ENCODE results near the gene CFAP70. TPM values are rescaled to one million over a fixed set of nuclear protein-coding genes. Genes with fewer than 3 reads are reported as not detected.

CFAP70 gene
- polyA plus RNA-seq, 1 donor from 2014 or later: 5.8 TPM

- no peaks in the 10 kb centered on the region for H3K27me3 ChIP-seq (ENCODE audit: insufficient read depth, low read depth, low read length)
- TF ChIP-seq CTCF (IDR thresholded peaks at IDR 0.05; ENCODE audit: poor library complexity, severe bottlenecking) (no peak), EP300 (conservative IDR thresholded peaks at IDR 0.05; ENCODE audit: poor library complexity, severe bottlenecking) (peak; percentile 33), SMC3 (conservative IDR thresholded peaks at IDR 0.05; ENCODE audit: poor library complexity) (no peak), RAD21 (conservative IDR thresholded peaks at IDR 0.05) (peak; percentile 25), REST (IDR thresholded peaks at IDR 0.05; ENCODE audit: borderline replicate concordance) (peak; percentile 77), POLR2AphosphoS5 (IDR thresholded peaks at IDR 0.05) (peak; percentile 92), TAF1 (IDR thresholded peaks at IDR 0.05; ENCODE audit: low read depth) (no peak), MXI1 (conservative IDR thresholded peaks at IDR 0.05; ENCODE audit: poor library complexity, severe bottlenecking) (peak; percentile 97), EZH2 (IDR thresholded peaks at IDR 0.05; ENCODE audit: borderline replicate concordance, insufficient read depth, low read length, poor library complexity, severe bottlenecking) (no peak)
- no peaks in the 10 kb centered on the region for H3K9me3 ChIP-seq (ENCODE audit: low read length)
- H3K36me3 ChIP-seq (ENCODE audit: insufficient read depth, low read length): no peaks in the 10 kb centered on the region
- H4K20me1 ChIP-seq (ENCODE audit: insufficient read depth): no peaks in the 10 kb centered on the region
- peak within 1 kb of the TSS; percentile 89 for H3K4me3 ChIP-seq (ENCODE audit: low read length)
- peak within 1 kb of the TSS; percentile 93 for H3K9ac ChIP-seq (ENCODE audit: low read length)
- H3K4me2 ChIP-seq (ENCODE audit: low read length): peak within 1 kb of the TSS; percentile 99
- H3F3A ChIP-seq (ENCODE audit: insufficient read depth, low read length, poor library complexity, severe bottlenecking): no peaks in the 10 kb centered on the region
- H3K27ac ChIP-seq (ENCODE audit: low read length): peak within 1 kb of the TSS; percentile 88
- H3K79me2 ChIP-seq (replicated peaks; ENCODE audit: insufficient read depth, low read length): peaks cover 17% of the 10 kb centered on the region
- peak within 1 kb of the TSS; percentile 93 for H2AFZ ChIP-seq (ENCODE audit: low read depth, low read length)
- no peaks in the 10 kb centered on the region for H3K9me2 ChIP-seq (ENCODE audit: insufficient read depth, low read length)
Observed at GRCh38 chr10:73252445-73253224, 106.0 kb downstream of the CFAP70 start, which contains the start of gene MRPS16. MRPS16 (minus strand) TSS chr10:73252644; CDS start chr10:73252482, 162 bp downstream.

GRCh38 chr10:73251683-73252444, 106.8 kb downstream of the CFAP70 start:
- Histone ChIP-seq H3K9ac (ENCODE audit: low read length) (peak overlapping the region; percentile 93), H3K4me2 (ENCODE audit: low read length) (peak overlapping the region; percentile 99), H3F3A (ENCODE audit: insufficient read depth, low read length, poor library complexity, severe bottlenecking) (no peaks in the 10 kb centered on the region), H3K79me2 (replicated peaks; ENCODE audit: insufficient read depth, low read length) (peaks cover 17% of the 10 kb centered on the region), H3K27me3 (ENCODE audit: insufficient read depth, low read depth, low read length) (no peaks in the 10 kb centered on the region), H3K4me3 (ENCODE audit: low read length) (peak overlapping the region; percentile 89), H3K9me2 (ENCODE audit: insufficient read depth, low read length) (no peaks in the 10 kb centered on the region), H3K27ac (ENCODE audit: low read length) (peak overlapping the region; percentile 88), H2AFZ (ENCODE audit: low read depth, low read length) (peak overlapping the region; percentile 93), H4K20me1 (ENCODE audit: insufficient read depth) (no peaks in the 10 kb centered on the region), H3K9me3 (ENCODE audit: low read length) (no peaks in the 10 kb centered on the region), H3K36me3 (ENCODE audit: insufficient read depth, low read length) (no peaks in the 10 kb centered on the region)
- TF ChIP-seq SMC3 (conservative IDR thresholded peaks at IDR 0.05; ENCODE audit: poor library complexity): no peak
- no peak for TF ChIP-seq CTCF (IDR thresholded peaks at IDR 0.05; ENCODE audit: poor library complexity, severe bottlenecking)
- no peak for TF ChIP-seq RAD21 (conservative IDR thresholded peaks at IDR 0.05)
- no peak for TF ChIP-seq POLR2AphosphoS5 (IDR thresholded peaks at IDR 0.05)
- no peak for TF ChIP-seq TAF1 (IDR thresholded peaks at IDR 0.05; ENCODE audit: low read depth)
- no peak for TF ChIP-seq EP300 (conservative IDR thresholded peaks at IDR 0.05; ENCODE audit: poor library complexity, severe bottlenecking)
- no peak for TF ChIP-seq REST (IDR thresholded peaks at IDR 0.05; ENCODE audit: borderline replicate concordance)
- no peak for TF ChIP-seq MXI1 (conservative IDR thresholded peaks at IDR 0.05; ENCODE audit: poor library complexity, severe bottlenecking)
- no peak for TF ChIP-seq EZH2 (IDR thresholded peaks at IDR 0.05; ENCODE audit: borderline replicate concordance, insufficient read depth, low read length, poor library complexity, severe bottlenecking)

Measured in neural cell (in vitro differentiated cells).